NOMO-1 (cell line): ENCODE data around the gene EMC8.
"Not testable (repeated sequence)": the region's sequence is repeated elsewhere in the genome, so short reads cannot be mapped to it uniquely, and the experiment has no call there.

Source experiments
- DNase-seq, 2 experiments: peaks; one replicate each; lab custom pipeline; 2025; ENCODE audit not compliant: unreplicated experiment in 2 of 2; lab: John Stamatoyannopoulos, UW

Gene EMC8

GRCh38 chr16:85799497-85800320 lies at the start of gene EMC8, which contains the start of gene COX4I1:
Gene EMC8, minus strand, starts transcription at chr16:85799544. Its CDS starts 249 bp downstream, at chr16:85799295.
Gene COX4I1, plus strand, starts transcription at chr16:85799695. Its CDS starts 1,511 bp downstream, at chr16:85801206.
- DNase-seq, result peak; percentile 90 to 94

- DNase-seq, result no peak
Measured at GRCh38 chr16:85848986-85849385, 49.6 kb upstream of the EMC8 start.

GRCh38 chr16:85847681-85848601 lies 48.6 kb upstream of the EMC8 start:
- peak in 1 of 2 experiments; percentile 28 for DNase-seq

- DNase-seq, result no peak
Measured at GRCh38 chr16:85847036-85847435, 47.7 kb upstream of the EMC8 start.

- DNase-seq, result no peak
Measured at GRCh38 chr16:85846461-85846860, 47.1 kb upstream of the EMC8 start.

- no peak for DNase-seq
Measured at GRCh38 chr16:85845266-85845665, 45.9 kb upstream of the EMC8 start.

- peak; percentile 14 to 48 for DNase-seq
Measured at GRCh38 chr16:85844786-85845185, 45.4 kb upstream of the EMC8 start.

GRCh38 chr16:85844169-85844481 lies 44.8 kb upstream of the EMC8 start:
- no peak for DNase-seq

GRCh38 chr16:85843471-85844168 lies 44.3 kb upstream of the EMC8 start:
- DNase-seq, result no peak

- DNase-seq, result no peak
Measured at GRCh38 chr16:85842848-85843247, 43.5 kb upstream of the EMC8 start.

- DNase-seq, result no peak
Measured at GRCh38 chr16:85842435-85842834, 43.1 kb upstream of the EMC8 start.

GRCh38 chr16:85840801-85841200 lies 41.5 kb upstream of the EMC8 start:
- DNase-seq, result no peak

- no peak for DNase-seq
Measured at GRCh38 chr16:85840395-85840794, 41.1 kb upstream of the EMC8 start.

- no peak for DNase-seq
Measured at GRCh38 chr16:85839681-85840240, 40.4 kb upstream of the EMC8 start.

GRCh38 chr16:85838876-85839585 lies 39.7 kb upstream of the EMC8 start:
- DNase-seq, result no peak

- DNase-seq, result peak; percentile 81 to 97
Measured at GRCh38 chr16:85838381-85838780, 39.0 kb upstream of the EMC8 start.

- DNase-seq, result not testable (repeated sequence)
Measured at GRCh38 chr16:85837654-85838053, 38.3 kb upstream of the EMC8 start.

- peak; percentile 36 to 74 for DNase-seq
Measured at GRCh38 chr16:85836706-85837582, 37.6 kb upstream of the EMC8 start.
